GM12873 (cell line): ENCODE results near the gene URB1.

Experiments used
- CTCF ChIP-seq: IDR thresholded peaks from 2 replicates; pipeline ENCODE4 v1.5.1; 2012; ENCODE audit warnings: low read depth, mild to moderate bottlenecking, moderate library complexity, low read length, control low read depth; ENCODE audit not compliant: insufficient read depth; ENCODE audit errors: missing control alignments

URB1 gene

GRCh38 chr21:32297449-32297848, 95.4 kb downstream of the URB1 start:
- TF ChIP-seq CTCF, result no peak

GRCh38 chr21:32285476-32285875, 107.3 kb downstream of the URB1 start:
- TF ChIP-seq CTCF, result no peak

GRCh38 chr21:32282992-32283391, 109.8 kb downstream of the URB1 start:
- no peak for TF ChIP-seq CTCF

- TF ChIP-seq CTCF, result no peak
Measured at GRCh38 chr21:32281531-32281930, 111.3 kb downstream of the URB1 start.

GRCh38 chr21:32279377-32279680, 113.5 kb downstream of the URB1 start:
- TF ChIP-seq CTCF, result no peak

GRCh38 chr21:32278518-32279376, 114.1 kb downstream of the URB1 start, which contains the start of gene MIS18A:
MIS18A (minus strand) TSS chr21:32279049; CDS start chr21:32279014, 35 bp downstream.
- TF ChIP-seq CTCF, result no peak

- no peak for TF ChIP-seq CTCF
Measured at GRCh38 chr21:32278103-32278502, 114.7 kb downstream of the URB1 start.
